HG02884 (cell line): Measurements from ENCODE around the gene MACROD1.

Experiments used
- ATAC-seq: cut with Tn5 transposase; IDR thresholded peaks from one replicate; pipeline ENCODE4 v1.9.1; 2021; ENCODE audit warnings: mild to moderate bottlenecking, moderate library complexity; ENCODE audit not compliant: unreplicated experiment

MACROD1 gene

GRCh38 chr11:64038500-64038899 lies 127.4 kb downstream of the MACROD1 start:
- ATAC-seq = no peak

GRCh38 chr11:64037027-64037634 lies 128.8 kb downstream of the MACROD1 start:
- ATAC-seq = no peak

GRCh38 chr11:64036087-64037026 lies 129.6 kb downstream of the MACROD1 start:
- ATAC-seq = no peak

DNA sequence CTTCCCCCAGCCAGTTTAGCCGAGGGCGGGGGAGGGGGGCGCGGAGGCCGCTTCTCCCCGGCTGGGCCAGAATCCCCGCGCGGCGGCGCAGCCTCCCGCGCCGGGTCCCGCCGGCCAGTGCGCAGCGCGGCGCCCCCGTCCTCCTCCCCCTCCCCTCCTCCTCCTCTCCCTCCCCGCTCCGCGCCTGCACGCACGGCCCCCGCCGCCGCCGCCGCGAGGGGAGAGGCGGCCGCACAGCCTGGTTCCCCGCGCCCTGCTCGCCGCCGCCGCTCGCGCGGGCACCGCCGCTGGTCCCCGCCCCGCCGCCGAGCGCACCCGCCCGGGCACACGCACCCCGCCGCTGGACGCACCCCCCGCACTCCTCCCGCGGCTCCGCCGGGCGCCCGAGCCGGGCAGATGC lies 130.3 kb downstream of the MACROD1 start, which contains the start of gene FLRT1:
Gene FLRT1, plus strand, starts transcription at position 356 of the 400 bp plus-strand sequence. CDS start 80,337 bp downstream, outside the sequence.
- ATAC-seq = no peak

- no peak for ATAC-seq
Observed at GRCh38 chr11:64035081-64035524, 130.8 kb downstream of the MACROD1 start.

- ATAC-seq = no peak
Observed at GRCh38 chr11:64034411-64034811, 131.5 kb downstream of the MACROD1 start.

- ATAC-seq = no peak
Observed at GRCh38 chr11:64032050-64032449, 133.9 kb downstream of the MACROD1 start.

DNA sequence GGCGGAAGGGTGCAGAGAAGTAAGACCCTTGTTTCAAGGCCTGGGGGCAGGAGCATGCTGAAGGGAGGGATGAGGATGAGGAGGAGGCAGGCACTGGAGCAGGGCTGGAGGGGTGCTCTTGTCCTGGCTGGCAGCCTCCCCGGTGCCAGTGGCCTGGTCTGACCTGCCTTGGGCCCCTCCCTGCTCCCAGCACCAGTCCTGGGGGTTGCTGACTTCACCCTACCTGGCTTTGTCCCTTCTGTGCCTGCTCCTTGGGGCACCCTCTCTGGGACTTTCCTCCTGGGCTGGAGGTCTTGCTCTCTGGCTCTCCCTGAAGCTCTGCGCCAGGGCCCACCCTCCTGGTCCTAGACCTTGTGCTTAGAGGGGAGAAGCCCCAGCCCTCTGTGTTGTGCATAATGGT lies 134.9 kb downstream of the MACROD1 start:
- no peak for ATAC-seq

DNA sequence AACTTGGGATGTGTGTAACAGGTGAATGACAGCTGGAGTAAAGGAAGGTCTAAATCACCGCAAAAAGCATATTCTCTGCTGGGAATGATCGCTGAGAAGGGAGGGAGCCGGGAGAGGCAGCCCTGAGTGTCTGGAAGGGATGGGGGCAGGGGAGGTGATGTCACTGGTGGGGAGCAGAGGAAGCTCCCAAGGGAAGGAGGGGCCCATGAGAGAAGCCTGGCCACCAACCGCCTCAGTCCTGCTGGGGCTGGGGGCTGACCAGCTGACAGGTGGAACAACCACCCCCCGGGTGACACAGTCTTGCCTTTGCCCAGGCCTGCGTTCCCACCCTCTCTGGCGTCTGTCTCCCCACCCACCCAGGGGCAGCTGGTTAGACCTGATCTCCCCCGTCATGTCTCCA lies 136.1 kb downstream of the MACROD1 start:
- no peak for ATAC-seq

DNA sequence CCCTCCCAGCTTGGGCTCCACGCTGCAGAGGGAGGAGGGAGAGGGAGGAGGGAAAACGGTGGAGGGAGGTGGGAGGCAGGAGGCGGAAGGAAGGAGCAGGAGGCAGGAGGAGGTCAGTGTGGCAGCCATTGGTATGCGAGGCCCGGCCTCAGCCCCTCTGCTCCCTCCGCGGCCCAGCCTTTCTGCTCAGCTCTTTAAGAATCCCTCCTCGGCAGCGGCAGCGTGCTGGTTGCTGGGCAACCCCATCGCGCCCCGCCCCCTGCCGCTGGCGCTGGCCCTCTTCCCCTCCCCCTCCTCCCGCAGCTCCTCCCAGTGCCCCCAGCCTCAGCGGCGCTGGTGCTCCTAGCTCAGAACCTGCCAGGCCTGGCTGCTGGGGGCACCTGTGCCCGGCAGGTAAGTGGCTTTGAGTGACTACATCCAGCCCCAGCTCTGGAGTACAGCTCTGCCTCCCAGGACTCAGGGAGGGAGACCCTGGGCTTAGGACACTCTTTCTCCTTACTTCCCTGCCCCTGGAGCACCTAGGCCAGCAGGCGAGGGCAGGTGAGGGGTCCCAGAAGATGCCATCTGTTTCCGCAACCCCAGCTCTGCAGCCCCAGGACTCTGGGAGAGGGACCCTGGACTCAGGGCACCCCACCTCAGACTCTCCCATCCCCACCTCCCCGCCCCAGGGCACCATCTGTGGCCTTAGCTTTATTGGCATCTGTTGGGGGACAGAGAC lies 137.4 kb downstream of the MACROD1 start:
- no peak for ATAC-seq

- no peak for ATAC-seq
Observed at GRCh38 chr11:64027651-64028397, 138.1 kb downstream of the MACROD1 start.

- no peak for ATAC-seq
Observed at GRCh38 chr11:64026575-64027205, 139.2 kb downstream of the MACROD1 start.

DNA sequence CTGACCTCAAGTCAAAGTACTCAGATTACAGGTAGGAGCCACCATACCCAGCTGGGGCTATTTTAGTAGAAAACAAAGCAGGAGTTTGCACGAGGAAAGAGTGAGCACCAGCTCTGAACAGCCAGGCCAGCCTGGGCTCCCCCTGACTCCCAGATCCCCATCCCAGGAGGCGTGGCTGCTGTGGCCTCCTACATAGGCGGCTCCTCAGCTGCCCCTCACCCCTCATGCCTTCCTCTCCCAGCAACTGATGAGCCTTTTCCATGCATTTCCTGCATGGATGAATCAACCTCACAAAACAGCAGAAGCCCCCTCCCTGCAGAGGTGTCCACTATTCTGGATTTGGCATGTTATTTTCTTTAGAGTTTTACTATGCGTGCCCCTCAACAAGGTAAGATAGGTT lies 140.7 kb downstream of the MACROD1 start:
- no peak for ATAC-seq

DNA sequence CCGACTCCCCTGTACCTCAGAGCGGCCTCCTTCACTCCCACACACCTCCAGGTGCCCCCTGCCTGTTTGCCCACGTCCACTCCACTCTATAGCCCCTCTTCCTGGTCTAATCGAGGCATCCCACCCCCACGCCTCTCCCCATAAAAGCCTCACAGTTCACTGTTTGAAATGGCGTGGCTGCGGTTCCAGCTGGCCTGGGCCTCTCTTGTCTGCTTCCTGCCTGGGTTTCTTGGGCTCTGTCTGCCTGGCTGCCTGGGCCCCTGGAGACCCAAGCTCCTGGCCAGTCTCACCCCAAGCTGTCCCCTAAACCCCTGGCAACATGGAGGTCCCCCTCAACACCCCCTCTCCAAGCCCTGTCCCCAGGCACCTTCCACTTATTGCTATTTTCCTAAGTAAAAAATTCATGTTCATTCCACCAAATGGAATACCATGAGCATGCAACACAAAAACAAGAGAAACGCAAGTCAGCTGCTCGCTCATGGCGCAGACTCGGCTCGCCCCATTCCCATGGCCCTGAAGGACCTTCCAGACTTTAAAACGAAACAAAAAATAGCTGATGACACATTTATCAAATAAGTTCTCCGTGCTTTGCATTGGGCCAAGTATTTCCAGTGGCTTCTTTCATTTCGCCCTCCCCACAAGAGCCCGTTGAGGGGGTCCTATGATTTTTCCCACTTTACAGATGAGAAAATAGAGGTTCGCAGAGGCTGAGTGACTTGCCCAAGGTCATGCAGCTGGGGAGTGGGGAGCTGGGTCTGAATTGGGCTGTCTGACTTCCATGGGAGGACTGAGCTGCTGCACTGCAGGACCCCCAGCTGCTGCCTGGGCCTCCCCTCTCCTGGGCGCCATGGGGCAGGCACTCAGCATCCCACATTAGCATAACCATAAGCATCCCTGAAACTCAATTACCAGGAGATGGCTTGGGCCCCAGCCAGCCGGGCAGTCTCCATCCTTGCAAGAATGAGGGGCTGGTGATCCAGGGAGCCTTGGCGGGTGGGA lies 141.9 kb downstream of the MACROD1 start:
- ATAC-seq = no peak

DNA sequence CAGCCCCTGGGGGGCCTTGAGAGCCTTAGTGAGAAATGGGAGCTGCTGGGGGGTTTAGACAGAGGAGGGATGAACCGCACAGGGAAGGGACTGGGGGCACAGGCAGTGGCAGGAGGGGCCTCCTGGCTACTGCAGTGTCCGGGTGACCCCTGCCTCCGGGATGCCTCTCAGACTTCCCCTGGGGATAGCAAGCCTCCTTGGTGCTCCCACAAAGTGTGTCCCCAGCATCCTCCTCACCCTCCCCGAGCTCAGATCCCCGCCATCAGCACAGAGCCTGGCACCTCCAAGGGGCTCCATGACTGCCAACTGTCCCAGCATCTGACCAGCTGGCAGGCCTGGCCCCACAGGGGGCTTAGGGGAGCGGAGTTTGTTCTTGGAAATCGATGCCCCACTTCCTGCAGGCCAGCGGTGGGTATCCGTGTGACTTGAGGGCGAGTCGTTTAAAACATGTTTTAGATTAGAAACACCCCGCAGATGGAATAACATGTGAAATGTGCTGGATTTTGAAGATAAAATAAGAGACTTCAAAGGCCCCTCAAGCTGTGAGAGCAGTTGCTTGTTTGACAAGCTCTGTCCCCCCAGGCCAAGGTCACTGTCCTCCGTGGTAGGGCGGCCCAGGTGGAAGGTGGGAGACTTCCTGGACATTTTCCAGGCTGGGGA lies 143.7 kb downstream of the MACROD1 start:
- ATAC-seq = no peak

DNA sequence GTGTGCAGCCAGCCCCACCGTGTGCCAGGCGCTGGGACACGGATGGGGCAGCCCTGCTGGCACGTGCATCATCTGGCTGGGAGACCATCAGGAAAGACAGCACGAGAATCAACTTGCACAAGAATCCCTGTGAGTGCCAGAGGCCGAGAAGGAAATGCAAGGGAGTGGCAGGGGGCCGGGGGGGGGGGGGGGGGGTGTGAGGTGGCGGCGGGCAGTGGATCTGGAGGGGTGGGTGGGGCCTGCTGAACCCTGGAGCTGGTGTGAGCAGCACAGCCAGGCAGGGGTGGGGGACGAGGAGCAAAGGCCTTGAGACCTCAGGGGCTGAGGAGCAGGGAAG lies 144.2 kb downstream of the MACROD1 start:
- ATAC-seq = no peak

- no peak for ATAC-seq
Observed at GRCh38 chr11:64020976-64021756, 144.7 kb downstream of the MACROD1 start.
